ENCODE data around the gene LGALS12.
"Not testable (repeated sequence)": the region's sequence is repeated elsewhere in the genome, so short reads cannot be mapped to it uniquely, and the experiment has no call there.

Gene LGALS12

GRCh38 chr11:63504933-63505586 is 824 bp upstream of the LGALS12 start:
- DNase-seq = no peak

GRCh38 chr11:63506876-63507275 is 992 bp downstream of the LGALS12 start:
- DNase-seq = no peak

GRCh38 chr11:63507511-63507910 is 1.6 kb downstream of the LGALS12 start:
- DNase-seq = no peak

GRCh38 chr11:63508009-63508408 is 2.1 kb downstream of the LGALS12 start:
- DNase-seq = peak; percentile 71

GRCh38 chr11:63508745-63509144 is 2.9 kb downstream of the LGALS12 start:
- no peak for DNase-seq

- DNase-seq = no peak
Measured at GRCh38 chr11:63510360-63511047, 4.6 kb downstream of the LGALS12 start.

- no peak for DNase-seq
Measured at GRCh38 chr11:63511048-63511748, 5.3 kb downstream of the LGALS12 start.

- no peak for DNase-seq
Measured at GRCh38 chr11:63512816-63513215, 6.9 kb downstream of the LGALS12 start.

GRCh38 chr11:63516109-63516508 is 10.2 kb downstream of the LGALS12 start:
- DNase-seq = no peak

- no peak for DNase-seq
Measured at GRCh38 chr11:63517156-63517555, 11.3 kb downstream of the LGALS12 start.

- DNase-seq = peak; percentile 63
Measured at GRCh38 chr11:63518548-63518947, 12.7 kb downstream of the LGALS12 start.

- DNase-seq = no peak
Measured at GRCh38 chr11:63520606-63521170, 14.8 kb downstream of the LGALS12 start.

- no peak for DNase-seq
Measured at GRCh38 chr11:63521896-63522295, 16.0 kb downstream of the LGALS12 start.

- no peak for DNase-seq
Measured at GRCh38 chr11:63523151-63523550, 17.3 kb downstream of the LGALS12 start.

GRCh38 chr11:63527667-63528066 is 21.8 kb downstream of the LGALS12 start:
- no peak for DNase-seq

GRCh38 chr11:63528156-63528555 is 22.3 kb downstream of the LGALS12 start:
- not testable (repeated sequence) for DNase-seq

- not testable (repeated sequence) for DNase-seq
Measured at GRCh38 chr11:63528729-63529278, 22.9 kb downstream of the LGALS12 start.

GRCh38 chr11:63529373-63529772 is 23.5 kb downstream of the LGALS12 start:
- DNase-seq = not testable (repeated sequence)

GRCh38 chr11:63530021-63530420 is 24.1 kb downstream of the LGALS12 start:
- no peak for DNase-seq

- peak; percentile 85 for DNase-seq
Measured at GRCh38 chr11:63531074-63531792, 25.3 kb downstream of the LGALS12 start.

- DNase-seq = no peak
Measured at GRCh38 chr11:63532117-63532516, 26.2 kb downstream of the LGALS12 start.

- no peak for DNase-seq
Measured at GRCh38 chr11:63532799-63533475, 27.1 kb downstream of the LGALS12 start.
